CD4-positive, alpha-beta T cell treated with Interleukin-2 at 100 ng/mL for 4 hours (primary cell): ENCODE measurements around the gene INO80B.
"Not testable (repeated sequence)": the region's sequence is repeated elsewhere in the genome, so short reads cannot be mapped to it uniquely, and the experiment has no call there.

ENCODE experiments used
- DNase-seq: peaks from one replicate; pipeline ENCODE4 v3.0.0-alpha.2; 2020; ENCODE audit warnings: low spot score

The INO80B gene

DNA sequence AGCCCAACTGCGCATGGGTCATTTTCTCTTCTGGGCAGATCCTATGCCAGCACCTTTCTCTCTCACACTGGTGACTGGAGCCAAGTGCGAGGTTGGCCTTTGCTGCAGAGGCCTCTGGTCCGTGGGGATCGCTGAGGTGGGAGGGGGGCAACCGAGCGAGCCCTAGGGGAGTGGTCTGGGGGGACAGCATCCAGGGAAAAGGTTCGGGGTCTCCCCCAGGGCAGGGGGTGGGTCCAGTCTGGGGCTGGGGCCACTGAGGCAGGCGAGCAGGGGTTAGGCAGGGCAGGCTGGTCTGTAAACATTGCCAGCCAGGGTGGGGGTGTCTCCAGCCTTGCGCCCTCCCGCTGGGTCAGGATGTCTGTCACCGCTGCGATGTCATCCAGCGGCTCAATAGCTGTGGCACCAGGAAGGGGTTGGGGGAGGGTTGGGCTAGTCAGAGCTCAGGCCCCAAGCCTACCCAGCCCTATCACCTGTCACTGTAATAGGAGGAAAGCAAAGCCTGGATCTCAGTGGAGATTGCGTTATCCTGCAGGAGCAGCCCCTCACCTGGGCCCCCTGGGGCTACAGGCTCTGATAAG lies 28.6 kb upstream of the INO80B start:
- no peak for DNase-seq

GRCh38 chr2:74427551-74427950 lies 27.3 kb upstream of the INO80B start:
- no peak for DNase-seq

GRCh38 chr2:74428675-74429074 lies 26.2 kb upstream of the INO80B start:
- DNase-seq = no peak

- DNase-seq = no peak
These were observed 25.1 kb upstream of the INO80B start for GRCh38 chr2:74429487-74430451.

DNA sequence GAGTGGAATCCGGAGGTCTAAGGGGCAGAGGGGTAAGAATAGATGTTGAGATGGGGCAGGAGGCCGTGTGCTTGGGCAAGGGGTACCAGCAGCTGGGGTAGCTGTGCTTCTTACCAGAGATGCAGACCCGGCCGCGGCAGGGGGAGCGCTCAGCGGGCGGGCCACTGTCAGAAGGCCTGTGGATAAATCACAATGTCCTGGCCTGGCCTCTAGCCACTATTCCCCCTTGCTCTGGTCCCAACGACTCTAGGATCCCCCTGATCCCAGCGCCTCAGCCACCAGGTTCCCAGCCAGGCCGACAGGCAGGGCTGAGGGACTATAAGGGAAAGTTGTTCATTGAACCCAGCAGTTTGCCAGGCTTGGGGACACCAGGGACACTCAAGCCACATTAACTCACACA lies 24.4 kb upstream of the INO80B start:
- DNase-seq = no peak

GRCh38 chr2:74436111-74436805 lies 18.6 kb upstream of the INO80B start:
- no peak for DNase-seq

GRCh38 chr2:74436848-74437695 lies 17.8 kb upstream of the INO80B start:
- no peak for DNase-seq

- DNase-seq = no peak
These were observed 16.6 kb upstream of the INO80B start for GRCh38 chr2:74438248-74438647.

DNA sequence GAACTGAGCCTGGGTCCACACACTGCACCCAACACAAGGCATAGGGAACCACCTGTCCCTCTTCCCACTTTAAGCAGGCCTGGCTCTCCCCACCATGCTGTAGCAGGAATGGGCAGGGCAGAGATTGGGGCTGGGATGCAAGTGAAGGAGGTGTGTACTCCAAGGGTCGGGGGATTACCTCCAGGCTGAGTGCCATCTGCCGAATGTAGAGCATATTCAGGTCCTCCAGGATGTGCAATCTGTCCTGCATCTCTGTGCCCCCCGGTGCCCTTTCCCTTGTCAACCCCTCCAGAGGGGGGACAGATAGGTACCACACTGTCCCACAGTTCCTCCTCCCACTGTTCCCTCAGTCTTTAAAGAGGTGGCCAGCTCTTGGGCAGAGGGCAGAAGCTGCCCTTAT lies 15.5 kb upstream of the INO80B start:
- no peak for DNase-seq

GRCh38 chr2:74439803-74440377 lies 15.0 kb upstream of the INO80B start:
- no peak for DNase-seq

- DNase-seq = peak; percentile 18
These were observed 14.3 kb upstream of the INO80B start for GRCh38 chr2:74440378-74441169.

DNA sequence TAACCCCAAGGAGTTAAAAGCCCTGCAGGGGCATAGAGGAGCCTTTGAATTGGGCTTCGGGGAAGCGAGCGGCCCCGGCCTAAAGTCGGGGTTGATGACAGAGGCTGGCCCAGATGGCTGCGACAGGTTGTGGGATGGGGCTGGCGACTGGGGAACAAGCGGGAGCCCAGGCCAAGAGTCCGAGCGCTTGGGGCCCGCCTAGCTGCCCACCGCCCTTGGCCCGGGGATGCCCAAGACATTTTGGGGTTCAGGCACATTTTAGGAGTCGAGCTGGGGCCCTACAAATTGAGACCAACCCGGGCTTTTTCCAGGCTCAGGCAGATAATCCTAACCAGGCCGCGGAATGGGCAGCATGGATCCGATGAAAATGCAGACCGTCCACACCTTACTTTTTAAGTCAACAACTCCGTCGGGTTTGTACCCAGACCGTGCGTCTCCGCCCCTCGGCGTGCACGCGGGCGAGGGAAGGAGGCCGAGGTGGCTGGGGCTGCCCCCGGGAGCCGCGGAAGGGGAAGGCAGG lies 13.7 kb upstream of the INO80B start:
- no peak for DNase-seq

DNA sequence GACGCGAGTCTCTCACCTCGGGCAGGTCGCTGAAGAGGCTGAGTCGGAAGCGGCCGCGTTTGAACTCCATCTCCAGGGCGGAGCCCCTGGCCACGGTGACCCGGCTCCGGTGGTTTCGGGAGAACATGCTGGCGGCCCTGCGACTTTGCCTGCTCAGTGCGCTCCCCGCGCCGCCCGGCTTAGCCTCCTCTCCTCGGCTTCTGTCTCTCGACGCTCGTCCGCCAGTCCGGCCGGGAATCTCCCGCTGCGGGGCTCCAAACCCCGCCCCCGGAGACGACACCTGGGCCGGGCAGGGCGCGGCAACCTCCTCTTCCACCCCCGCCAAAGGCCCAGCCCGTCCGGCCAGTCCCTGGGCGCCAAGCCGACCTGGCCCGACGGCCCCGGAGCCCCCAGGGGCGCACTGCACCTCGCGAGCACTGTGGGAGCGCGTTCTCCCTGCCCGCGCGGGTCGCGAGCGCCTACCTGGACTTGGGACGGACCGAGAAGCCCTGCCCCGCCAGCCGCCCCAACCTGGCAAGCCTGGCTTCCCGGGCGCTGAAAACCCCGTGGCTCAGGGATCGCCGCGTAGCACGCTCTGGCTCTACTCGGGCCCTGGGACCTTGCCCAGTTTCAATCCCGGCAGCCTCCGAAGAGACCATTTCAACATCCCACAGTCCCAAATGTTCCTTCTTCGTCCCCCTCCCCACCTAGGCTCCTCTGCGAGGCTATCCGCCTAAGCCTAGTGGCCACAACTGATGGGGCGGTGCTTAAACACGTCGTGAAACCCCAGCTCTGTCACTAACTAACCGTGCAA lies 13.0 kb upstream of the INO80B start, which contains the start of gene RTKN:
Gene RTKN, minus strand, starts transcription at position 248 of the 793 bp plus-strand sequence. Its CDS starts 121 bp downstream, at position 127.
- peak; percentile 26 for DNase-seq

GRCh38 chr2:74442483-74443297 lies 12.2 kb upstream of the INO80B start:
- DNase-seq = not testable (repeated sequence)

GRCh38 chr2:74444498-74445318 lies 10.2 kb upstream of the INO80B start:
- no peak for DNase-seq

- no peak for DNase-seq
These were observed 7.5 kb upstream of the INO80B start for GRCh38 chr2:74447230-74447999.

- DNase-seq = no peak
These were observed 6.1 kb upstream of the INO80B start for GRCh38 chr2:74448771-74449170.
